ENCODE results near the gene GALK1. TPM values are rescaled to one million over a fixed set of nuclear protein-coding genes. Genes with fewer than 3 reads are reported as not detected.
"Not testable (repeated sequence)": the region's sequence is repeated elsewhere in the genome, so short reads cannot be mapped to it uniquely, and the experiment has no call there.

Gene GALK1
- 23.3 TPM for total RNA-seq
- long read RNA-seq, transcript GALK1-205 (8 exons, 1,866 nt) = major isoform, 27 of 39 reads
- long read RNA-seq, partial matches to known transcripts = 4 of 39 reads
- long read RNA-seq, other reads (novel, unspliced or antisense) = 6 of 39 reads

DNA sequence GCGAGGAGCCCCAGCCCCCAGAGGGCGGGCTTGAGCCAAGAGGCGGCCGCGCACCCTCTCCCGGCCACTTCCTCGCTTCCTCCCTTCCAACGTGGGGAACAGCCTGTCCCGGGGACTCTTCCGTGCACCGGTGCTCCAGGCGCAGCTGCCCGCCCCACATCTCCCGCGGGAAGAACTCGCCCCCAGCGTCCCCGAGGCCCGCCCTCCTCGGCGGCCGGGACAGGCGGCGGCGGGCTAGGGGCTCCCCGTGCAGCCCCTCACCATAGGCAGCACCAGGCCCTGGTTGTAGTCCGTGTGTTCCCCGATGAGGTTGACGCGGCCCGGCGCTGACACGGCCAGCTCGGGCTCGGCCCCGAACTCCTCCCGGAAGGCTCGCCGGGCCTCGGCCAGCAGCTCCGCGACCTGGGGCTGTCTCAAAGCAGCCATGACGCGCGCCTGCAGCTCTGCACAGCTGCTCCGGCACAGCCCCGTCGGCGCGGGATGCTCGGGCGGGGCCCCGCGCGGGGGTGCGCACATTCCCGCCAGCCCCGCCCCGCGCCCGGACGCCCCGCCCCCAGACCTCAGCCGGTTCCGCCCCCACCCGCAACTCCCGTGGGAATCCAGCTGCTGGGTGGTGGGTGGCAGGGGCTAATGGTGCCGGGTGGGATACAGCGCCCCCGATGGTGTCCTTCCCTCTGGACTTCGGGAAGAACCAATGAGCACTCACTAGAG, at the start of gene GALK1:
GALK1 (minus strand) TSS at position 482 of the 711 bp plus-strand sequence; CDS start at position 426, 56 bp downstream.
- ATAC-seq (ENCODE audit: poor library complexity) (peak; percentile 92), DNase-seq (peak; percentile 87)
- intact Hi-C loops (cut with DNase I) = no loop called here

DNA sequence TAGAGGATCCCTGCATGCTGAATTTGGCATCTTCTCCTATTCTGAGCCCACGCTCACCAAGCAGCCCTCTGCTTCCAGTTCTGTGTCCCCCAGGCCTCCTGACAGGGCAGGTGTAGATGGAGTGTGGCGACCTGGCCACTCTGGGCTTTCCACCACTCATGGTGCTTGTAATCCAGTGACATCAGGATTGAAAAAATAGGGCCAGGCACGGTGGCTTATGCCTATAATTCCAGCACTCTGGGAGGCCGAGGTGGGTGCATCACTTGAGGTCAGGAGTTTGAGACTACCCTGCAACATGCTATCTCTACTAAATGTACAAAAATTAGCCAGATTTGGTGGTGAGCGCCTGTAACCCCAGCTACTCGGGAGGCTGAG, 49.0 kb upstream of the GALK1 start:
- intact Hi-C loops (cut with DNase I) = no loop called here
- DNase-seq = peak; percentile 7
- ATAC-seq (ENCODE audit: poor library complexity) = no peak

DNA sequence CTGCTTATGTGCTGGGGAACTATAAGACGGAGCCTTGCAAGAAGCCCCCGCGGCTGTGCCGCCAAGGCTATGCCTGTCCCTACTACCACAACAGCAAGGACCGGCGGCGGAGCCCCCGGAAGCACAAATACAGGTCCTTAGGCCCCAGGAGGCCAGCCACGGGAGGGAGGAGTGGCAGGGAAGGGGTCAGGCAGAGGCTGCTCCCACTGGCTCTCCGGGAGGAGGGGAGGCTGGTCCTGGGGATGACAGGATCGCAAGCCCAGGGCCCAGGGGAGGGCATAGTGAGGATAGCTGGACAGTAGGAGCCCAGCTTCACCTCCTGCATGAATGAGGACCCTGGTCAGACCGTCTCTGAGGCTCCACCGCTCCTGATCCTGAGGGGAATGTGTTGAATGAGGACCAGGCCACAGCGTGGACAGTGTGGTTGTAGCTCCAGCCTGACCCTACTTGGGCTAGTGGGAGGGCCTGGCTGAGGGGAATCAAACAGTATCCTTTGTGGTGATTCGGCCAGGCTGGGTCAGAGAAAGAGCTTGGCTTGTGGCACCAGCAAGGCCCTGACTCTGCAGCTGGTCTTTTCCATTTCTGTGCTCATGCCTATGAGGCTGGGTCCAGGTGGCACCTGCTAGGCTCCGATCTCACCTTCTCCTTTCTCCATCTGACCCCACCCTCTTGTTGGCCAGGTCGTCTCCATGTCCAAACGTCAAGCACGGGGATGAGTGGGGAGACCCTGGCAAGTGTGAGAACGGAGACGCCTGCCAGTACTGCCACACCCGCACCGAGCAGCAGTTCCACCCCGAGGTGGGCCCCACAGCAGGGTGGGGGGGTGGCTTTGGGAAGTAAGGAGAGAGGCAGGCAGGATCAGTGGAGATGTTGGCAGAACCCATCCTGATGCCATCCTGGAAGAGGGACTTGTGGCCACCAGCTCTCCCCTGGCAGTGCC, 48.4 kb upstream of the GALK1 start:
- ATAC-seq (ENCODE audit: poor library complexity) = no peak
- peak; percentile 35 for DNase-seq
- intact Hi-C loops (cut with DNase I) = no loop called here

DNA sequence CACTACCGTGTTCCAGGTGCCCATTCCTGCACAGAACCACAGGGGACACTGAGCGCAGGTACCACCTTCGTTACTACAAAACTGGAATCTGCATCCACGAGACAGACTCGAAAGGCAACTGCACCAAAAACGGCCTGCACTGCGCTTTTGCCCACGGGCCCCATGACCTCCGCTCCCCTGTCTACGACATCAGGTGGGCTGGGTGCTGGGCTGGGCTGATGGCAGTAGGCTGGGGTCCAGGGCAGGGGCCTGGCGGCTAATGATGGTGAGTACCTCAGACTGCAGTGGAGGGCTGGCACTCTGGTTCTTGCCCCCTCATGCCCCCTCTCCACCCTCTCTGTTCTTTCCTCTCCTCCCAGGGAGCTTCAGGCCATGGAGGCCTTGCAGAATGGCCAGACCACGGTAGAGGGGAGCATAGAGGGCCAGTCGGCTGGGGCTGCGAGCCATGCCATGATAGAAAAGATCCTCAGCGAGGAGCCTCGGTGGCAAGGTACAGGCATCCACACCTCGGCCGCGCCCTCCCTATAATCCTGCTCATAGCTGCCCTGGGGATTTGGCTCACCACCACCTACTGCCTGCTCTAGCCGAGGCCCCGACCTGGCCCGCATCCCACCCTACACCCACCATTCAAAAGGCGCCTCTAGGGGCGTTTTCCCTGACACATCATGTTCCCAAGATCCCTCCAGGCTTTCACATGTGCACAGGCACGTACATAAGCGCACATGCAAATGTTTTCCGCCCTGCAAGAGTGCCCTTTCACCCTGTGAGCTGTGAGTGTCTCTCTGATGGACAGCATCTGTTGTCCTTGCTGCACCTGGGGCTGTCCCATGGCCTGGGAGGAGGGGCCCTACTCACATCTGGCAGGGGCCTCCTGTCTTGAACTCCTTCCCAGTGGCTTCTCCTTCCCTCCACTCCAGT, 47.4 kb upstream of the GALK1 start:
- intact Hi-C loops (cut with DNase I) = no loop called here
- no peak for ATAC-seq (ENCODE audit: poor library complexity)
- DNase-seq = peak; percentile 30

DNA sequence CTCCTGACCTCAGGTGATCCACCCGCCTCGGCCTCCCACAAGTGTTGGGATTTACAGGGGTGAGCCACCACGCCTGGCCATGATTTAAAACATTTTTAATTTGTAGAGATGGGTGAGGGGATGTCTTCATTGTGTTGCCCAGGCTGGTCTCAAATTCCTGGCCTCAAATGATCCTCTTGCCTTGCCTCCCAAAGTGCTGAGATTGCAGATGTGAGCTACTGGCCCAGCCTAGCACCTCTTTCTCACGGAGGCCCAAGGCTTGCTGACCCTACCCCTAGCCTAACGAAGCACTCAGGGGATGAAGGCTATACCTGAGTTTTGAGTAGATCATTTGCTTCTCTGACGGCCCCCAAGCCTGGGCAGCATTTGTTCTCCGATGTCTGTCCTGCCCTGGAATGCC, 46.2 kb upstream of the GALK1 start:
- DNase-seq (no peak), ATAC-seq (ENCODE audit: poor library complexity) (no peak)
- intact Hi-C loops (cut with DNase I) = no loop called here

DNA sequence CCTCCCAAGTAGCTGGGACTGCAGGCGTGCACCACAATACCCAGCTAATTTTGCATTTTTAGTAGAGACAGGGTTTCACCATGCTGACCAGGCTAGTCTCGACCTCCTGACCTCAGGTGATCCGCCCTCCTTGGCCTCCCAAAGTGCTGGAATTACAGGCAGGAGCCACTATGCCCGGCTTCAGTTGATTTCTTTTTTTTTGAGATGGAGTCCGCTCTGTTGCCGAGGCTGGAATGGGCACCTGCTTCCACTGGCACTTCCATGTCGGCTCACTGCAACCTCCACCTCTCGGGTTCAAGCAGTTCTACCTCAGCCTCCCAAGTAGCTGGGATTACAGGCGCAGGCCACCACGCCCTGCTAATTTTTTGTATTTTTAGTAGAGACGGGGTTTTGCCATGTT, 45.8 kb upstream of the GALK1 start:
- intact Hi-C loops (cut with DNase I); ATAC-seq (ENCODE audit: poor library complexity): not testable (repeated sequence)
- DNase-seq = peak; percentile 6

DNA sequence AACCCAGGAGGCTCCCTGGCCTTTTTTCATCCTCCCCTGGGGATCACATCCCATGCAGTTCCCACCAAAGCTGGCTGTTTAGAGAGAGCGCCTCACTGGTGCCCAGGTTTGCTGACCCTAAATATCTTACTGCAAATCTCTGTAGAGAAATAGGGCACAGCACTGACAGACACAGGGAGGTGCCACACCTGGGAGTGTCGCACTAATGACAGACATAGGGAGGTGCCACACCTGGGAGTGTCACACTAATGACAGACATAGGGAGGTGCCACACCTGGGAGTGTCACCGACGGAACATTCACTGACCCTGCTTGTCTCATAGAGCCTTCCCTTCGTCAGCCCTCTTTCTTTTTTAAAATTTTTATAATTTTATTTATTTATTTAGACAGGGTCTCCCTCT, 45.2 kb upstream of the GALK1 start:
- peak; percentile 13 for DNase-seq
- intact Hi-C loops (cut with DNase I) = no loop called here
- ATAC-seq (ENCODE audit: poor library complexity) = no peak

DNA sequence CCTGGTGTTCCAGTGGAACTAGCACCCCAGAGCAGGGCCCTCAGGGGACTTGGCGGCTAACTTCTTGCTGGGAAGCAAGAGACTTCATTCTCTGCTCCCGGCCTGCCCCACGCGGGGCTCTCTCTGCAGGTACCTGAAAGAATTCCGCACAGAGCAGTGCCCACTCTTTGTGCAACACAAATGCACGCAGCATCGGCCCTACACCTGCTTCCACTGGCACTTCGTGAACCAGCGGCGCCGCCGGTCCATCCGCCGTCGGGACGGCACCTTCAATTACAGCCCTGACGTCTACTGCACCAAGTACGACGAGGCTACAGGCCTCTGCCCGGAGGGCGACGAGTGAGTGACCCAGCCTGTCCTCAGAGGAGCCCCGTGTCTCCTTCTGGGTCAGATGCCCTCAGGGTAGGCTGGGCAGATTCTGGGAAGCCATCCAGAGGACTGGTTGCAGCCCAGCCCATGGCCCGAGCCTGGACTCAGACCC, 44.7 kb upstream of the GALK1 start:
- intact Hi-C loops (cut with DNase I) = no loop called here
- DNase-seq (peak; percentile 52), ATAC-seq (ENCODE audit: poor library complexity) (peak; percentile 27)

DNA sequence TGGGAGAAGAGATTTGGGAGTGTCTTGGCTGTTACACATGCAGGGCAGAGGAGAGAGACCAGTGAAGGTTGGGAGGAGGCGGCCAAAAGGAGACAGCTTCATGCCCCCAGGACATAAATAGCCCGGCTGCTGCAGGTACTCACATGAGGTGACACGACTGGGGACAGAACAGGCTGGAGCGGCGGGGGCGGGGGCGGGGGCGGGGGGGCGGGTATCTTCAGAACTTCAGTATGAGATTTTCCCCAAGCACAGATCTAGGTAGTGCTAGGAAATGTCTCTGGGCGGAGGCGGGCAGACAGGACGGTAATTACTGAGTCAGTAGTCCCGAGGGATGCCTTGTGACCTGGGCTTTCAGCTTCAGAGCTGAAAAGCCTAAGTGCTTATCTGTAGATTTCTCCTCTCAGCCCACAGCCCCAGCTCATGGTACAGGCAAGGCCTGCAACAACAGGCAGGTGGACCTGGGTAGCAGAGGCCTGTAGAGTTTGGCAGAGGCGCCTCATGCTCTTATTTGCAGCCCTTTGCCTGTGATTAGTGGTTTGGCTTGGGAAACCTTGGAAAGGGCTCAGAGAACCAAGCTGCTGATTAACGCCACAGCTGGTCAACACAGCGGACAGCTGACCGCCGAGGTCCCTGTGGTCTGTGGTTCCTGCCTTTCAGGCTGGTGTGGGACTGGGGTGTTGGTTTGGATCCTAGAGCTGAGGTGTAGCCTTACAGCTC, 44.1 kb upstream of the GALK1 start:
- intact Hi-C loops (cut with DNase I) = no loop called here
- ATAC-seq (ENCODE audit: poor library complexity) (peak; percentile 57), DNase-seq (peak; percentile 62)

DNA sequence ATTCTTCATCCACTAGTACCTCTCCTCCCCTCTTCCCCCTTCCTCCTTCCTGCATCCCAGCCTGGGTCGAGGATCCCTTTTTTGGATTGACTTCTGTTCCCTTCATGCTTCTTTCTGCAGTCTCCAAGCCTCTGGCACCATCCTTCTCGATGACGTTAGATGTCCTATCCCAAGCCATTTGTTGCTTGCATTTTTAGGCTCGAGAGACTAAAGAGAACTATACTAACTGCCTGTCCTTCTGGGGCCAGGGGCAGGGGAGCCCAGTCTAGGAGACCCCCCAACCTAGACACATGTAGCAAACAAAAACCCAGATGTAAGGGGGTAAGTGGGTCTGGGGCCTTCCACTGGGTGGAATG, 43.5 kb upstream of the GALK1 start:
- intact Hi-C loops (cut with DNase I) = no loop called here
- DNase-seq = no peak
- peak; percentile 4 for ATAC-seq (ENCODE audit: poor library complexity)

DNA sequence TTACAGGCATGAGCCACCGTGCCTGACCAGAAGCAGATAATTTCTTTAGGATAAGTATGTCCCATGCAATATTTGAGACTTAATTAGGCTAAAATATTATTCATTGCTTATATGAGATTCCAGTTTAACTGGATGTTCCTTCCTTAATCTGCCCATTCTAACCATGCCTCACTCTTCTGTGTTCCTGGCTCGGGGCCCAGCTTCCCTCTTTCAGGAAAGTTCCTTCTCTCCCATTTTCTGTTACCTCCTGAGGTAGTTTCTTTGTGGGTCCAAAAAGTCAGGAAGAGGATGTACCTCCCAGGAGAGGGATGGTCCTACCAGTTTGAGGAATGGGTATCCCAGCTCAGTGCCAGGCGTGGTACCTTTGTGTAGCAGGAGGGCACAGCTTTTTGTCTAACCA, 42.9 kb upstream of the GALK1 start:
- no peak for ATAC-seq (ENCODE audit: poor library complexity)
- DNase-seq = peak; percentile 30
- intact Hi-C loops (cut with DNase I) = no loop called here

DNA sequence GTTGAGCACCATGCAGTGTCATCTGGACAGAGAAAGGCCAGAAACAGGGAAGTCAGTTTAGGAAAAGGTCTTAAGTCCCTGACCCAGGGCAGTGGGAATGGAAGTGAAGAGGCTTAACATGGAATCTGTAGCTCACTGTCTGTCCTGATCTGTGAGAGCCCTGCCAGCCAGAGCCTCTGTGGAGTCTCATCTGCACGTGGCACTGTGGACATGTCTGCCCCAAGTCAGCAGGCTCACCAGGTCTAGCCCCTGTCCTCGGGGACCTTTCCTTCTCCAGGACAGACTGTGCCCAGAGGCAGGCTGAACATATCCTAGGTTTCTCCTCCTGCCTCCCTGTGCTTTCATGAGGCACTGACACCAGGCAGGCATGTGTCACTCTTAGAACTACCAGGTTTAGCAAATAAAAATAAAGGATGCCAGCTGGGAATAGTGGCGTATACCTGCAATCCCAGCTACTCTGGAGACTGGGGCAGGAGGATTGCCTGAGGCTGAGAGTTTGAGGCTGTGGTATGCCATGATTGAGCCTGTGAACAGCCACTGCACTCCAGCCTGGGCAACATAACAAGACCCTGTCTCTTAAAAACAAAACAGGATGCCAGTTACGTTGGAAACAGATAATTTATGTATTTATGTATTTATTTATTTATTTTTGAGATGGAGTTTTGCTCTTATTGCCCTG, 42.0 kb upstream of the GALK1 start:
- intact Hi-C loops (cut with DNase I) = no loop called here
- DNase-seq (peak; percentile 60), ATAC-seq (ENCODE audit: poor library complexity) (peak; percentile 66)

DNA sequence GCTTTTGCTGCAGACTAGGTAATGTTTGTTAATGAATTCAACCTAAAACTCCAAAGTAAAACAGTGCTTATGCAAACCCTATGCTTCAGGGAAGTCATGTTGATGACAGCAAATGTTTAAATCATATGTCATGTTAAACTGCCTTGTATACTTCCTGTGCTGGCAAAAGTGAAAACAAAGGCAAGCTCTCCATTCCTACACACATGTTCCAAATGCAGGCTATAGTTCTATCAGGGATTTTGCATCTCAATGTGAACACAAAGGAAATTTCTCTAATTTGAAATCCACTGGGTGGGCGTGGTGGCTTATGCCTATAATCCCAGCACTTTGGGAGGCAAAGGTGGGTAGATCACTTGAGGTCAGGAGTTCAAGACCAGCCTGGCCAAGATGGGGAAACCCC, 38.9 kb upstream of the GALK1 start:
- DNase-seq (no peak), ATAC-seq (ENCODE audit: poor library complexity) (no peak)
- intact Hi-C loops (cut with DNase I) = no loop called here

DNA sequence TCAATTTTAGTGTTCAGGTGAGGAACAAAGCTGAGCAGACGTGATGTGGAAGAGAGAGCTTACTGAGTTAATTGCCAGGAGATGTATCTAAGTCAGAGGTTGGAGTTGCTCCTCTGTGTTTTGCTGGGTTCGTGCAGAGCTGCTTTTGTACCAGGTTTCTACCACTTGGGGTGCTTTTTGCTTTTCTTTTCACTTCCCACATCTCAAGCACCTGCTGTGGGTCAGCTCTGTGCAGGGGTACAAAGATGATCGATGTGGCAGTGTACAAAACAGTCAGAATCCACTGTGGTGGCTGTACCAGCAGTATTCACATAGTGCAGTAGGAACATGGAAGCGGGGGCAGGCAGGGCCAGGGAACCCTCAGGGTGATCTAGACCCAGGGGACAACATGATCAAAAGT, 34.4 kb upstream of the GALK1 start:
- intact Hi-C loops (cut with DNase I) = no loop called here
- no peak for ATAC-seq (ENCODE audit: poor library complexity)
- no peak for DNase-seq

DNA sequence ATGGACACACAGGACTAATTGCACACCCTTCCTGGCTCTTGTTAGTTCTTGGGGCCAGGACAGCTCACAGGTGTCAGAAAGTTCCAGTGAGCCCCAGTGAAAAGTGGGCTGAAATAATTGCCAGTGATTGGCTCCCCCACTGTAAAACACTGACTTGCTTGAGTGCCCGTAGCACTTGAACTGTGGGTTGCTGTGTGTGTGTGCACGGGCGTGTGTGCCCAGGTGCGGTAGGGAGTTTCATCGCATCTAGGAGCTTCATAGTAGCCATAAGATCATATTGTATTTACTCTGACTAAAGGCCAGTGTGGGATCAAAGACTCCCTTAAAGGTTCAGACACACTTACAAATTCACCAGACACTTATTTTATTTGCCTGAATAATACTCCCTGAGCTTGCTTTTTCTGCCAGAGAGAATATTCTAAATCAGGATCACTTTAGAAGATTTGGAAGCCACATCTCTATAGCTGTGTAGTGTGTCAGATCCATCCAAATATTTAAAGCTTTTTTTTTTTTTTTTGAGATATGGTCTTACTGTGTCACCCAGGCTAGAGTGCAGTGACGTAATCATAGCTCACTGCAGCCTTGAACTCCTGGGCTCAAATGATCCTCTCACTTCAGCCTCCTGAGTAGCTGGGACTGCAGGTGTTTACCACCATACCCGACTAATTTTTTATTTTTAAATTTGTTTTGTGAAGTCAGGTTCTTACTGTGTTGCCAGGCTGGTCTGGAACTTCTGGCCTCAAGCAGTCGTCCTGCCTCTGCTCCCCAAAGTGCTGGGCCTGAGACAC, 31.0 kb upstream of the GALK1 start:
- ATAC-seq (ENCODE audit: poor library complexity) (no peak), DNase-seq (no peak)
- intact Hi-C loops (cut with DNase I) = no loop called here

DNA sequence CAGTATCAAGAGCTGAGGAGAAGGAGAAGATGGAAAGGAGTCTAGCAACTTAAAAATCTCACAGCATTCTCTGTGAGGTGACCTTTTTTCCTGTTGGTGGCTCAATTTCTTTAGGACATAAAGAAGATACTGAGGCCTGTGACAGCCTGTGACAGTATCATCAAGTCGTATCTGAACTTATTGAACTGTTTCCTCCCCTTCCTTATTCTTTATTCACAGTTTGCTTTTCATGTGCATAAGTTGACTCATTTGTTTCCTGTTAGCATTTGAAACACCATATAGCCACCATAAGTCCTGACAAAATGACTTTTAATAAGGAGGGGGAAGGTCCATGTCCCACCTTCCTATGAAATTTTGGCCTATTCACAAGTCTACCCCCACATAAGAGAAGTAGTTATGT, 28.5 kb upstream of the GALK1 start:
- DNase-seq (no peak), ATAC-seq (ENCODE audit: poor library complexity) (no peak)
- intact Hi-C loops (cut with DNase I) = no loop called here

DNA sequence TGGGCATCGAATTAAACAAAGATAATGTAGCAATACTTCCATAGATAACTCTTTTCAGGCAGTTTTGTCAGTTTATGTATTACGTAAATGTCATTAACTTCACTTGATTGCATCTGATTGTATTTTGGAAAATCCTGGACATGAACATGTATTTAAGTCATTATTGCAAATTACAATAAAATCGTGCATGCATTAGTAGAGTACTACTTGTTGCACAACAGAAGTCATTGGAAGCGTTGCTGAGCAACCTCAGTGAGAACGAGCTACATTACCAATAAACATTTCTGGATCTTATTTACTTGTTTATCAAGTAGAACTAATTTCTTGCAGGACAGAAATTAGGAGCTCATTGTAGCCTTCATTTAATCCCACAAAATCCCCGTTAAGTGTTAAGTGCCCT, 26.3 kb upstream of the GALK1 start:
- ATAC-seq (ENCODE audit: poor library complexity) (no peak), DNase-seq (no peak)
- intact Hi-C loops (cut with DNase I) = no loop called here
